GM18951 (cell line): ENCODE results near the gene ADAMTS14.
"Not testable (repeated sequence)": the region's sequence is repeated elsewhere in the genome, so short reads cannot be mapped to it uniquely, and the experiment has no call there.

Experiments
- POLR2A ChIP-seq: IDR thresholded peaks from 4 replicates; pipeline ENCODE4 v1.6.1; 2011; ENCODE audit warnings: mild to moderate bottlenecking; ENCODE audit not compliant: insufficient read length, insufficient read depth; ENCODE audit errors: extremely low read depth
- in situ Hi-C: fragments of 300-500 bp; cut with MboI; formaldehyde crosslinking; loops from one replicate; pipeline ENCODE4 v1.12.0; 2022; ENCODE audit warnings: low sequenced_read_pairs, mixed read lengths, inconsistent platforms; ENCODE audit not compliant: unreplicated experiment

ADAMTS14 gene

GRCh38 chr10:70753026-70753663, 80.8 kb downstream of the ADAMTS14 start:
- TF ChIP-seq POLR2A = no peak
- in situ Hi-C loops = no loop called here

DNA sequence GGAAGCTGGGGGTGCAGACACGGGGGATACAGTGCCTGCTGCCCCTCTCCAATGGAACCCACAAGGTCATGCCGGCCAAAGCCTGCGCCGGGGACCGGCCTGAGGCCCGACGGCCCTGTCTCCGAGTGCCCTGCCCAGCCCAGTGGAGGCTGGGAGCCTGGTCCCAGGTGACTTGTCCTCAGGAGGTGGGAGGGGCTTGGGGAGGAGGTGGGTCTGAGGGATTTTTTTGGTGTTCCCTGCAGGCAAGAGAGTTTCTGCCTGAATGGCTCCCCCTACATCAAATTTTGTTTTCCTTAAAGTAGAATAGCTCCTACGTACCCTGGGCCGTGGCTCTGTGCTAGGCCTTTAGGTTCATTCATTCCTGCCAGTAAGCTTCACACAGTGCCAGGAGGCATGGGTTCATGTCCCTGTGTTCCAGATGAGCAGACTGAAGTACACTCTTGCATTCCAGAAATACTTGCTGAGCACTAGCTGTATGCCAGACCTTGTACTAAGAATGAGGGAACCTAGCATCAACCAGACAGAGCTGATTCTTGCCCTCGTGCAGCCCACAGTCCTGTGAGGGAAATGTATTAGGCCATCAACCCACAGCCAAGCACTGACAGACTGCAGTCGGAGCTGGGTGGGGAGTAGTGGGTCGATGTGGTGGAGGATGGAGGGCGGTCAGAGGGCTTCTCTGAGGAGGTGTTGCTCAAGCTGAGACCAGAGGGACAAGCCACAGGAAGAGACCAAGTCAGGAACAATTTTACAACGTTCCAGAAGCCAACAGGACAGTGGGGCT, 81.7 kb downstream of the ADAMTS14 start:
- in situ Hi-C loops = no loop called here
- no peak for TF ChIP-seq POLR2A

- in situ Hi-C loops = no loop called here
- TF ChIP-seq POLR2A = no peak
Measured at GRCh38 chr10:70756700-70757360, 84.5 kb downstream of the ADAMTS14 start.

GRCh38 chr10:70757856-70758255, 85.5 kb downstream of the ADAMTS14 start:
- TF ChIP-seq POLR2A = no peak
- in situ Hi-C loops = no loop called here

GRCh38 chr10:70758757-70759514, 86.6 kb downstream of the ADAMTS14 start:
- TF ChIP-seq POLR2A = no peak
- in situ Hi-C loops = no loop called here

- in situ Hi-C loops = loop anchor here (5.0 kb wide), 1 partner anchor 207 kb away; no protein-coding TSS in a partner anchor
- TF ChIP-seq POLR2A = no peak
Measured at GRCh38 chr10:70759781-70760180, 87.5 kb downstream of the ADAMTS14 start.

GRCh38 chr10:70760271-70760787, 88.0 kb downstream of the ADAMTS14 start:
- in situ Hi-C loops = loop anchor here (5.0 kb wide), 1 partner anchor 208 kb away; no protein-coding TSS in a partner anchor
- no peak for TF ChIP-seq POLR2A

GRCh38 chr10:70761031-70761601, 88.8 kb downstream of the ADAMTS14 start:
- in situ Hi-C loops = loop anchor here (5.0 kb wide), 1 partner anchor 209 kb away; no protein-coding TSS in a partner anchor
- TF ChIP-seq POLR2A = no peak

DNA sequence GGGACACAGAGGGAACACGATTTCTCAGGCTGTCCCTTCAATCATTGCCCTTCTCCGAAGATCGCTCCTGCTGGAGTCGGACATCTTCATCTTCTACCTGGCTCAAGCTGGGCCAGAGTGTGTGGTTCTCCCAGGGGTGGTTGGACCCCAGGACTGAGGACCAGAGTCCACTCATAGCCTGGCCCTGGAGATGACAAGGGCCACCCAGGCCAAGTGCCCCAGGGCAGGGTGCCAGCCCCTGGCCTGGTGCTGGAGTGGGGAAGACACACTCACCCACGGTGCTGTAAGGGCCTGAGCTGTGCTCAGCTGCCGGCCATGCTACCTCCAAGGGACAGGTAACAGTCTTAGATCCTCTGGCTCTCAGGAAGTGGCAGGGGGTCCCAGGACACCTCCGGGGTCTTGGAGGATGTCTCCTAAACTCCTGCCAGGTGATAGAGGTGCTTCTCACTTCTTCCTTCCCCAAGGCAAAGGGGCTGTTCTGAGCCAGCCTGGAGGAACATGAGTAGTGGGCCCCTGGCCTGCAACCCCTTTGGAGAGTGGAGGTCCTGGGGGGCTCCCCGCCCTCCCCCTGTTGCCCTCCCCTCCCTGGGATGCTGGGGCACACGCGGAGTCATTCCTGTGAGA, 89.5 kb downstream of the ADAMTS14 start:
- in situ Hi-C loops = loop anchor here (5.0 kb wide), 1 partner anchor 210 kb away; no protein-coding TSS in a partner anchor
- TF ChIP-seq POLR2A = no peak

- in situ Hi-C loops = loop anchor here (5.0 kb wide), 1 partner anchor 210 kb away; no protein-coding TSS in a partner anchor
Measured at GRCh38 chr10:70762441-70763175, 90.3 kb downstream of the ADAMTS14 start.

DNA sequence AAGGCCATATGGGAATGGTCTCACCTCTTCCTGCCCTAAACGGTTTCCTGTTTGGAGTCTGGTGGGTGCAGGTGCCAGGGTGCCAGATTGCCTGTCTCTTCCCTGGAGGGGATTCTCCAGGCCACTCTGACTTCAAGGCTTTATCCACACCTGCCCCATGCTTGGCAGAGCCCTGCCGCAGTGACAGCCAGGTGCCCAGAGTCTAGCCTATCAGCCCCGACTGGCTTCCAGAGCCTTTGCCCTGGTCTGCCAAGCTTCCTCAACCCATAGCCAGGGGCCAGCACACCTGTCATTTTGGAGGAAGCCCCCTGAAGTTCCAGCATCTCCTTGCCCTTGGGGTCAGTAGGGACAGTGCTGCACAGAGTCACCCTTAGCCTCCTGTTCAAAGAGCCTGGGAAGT, 91.3 kb downstream of the ADAMTS14 start:
- no peak for TF ChIP-seq POLR2A
- in situ Hi-C loops = loop anchor here (5.0 kb wide), 1 partner anchor 211 kb away; no protein-coding TSS in a partner anchor

More at GRCh38 chr10:70762441-70763175, 90.3 kb downstream of the ADAMTS14 start:
- TF ChIP-seq POLR2A = no peak

DNA sequence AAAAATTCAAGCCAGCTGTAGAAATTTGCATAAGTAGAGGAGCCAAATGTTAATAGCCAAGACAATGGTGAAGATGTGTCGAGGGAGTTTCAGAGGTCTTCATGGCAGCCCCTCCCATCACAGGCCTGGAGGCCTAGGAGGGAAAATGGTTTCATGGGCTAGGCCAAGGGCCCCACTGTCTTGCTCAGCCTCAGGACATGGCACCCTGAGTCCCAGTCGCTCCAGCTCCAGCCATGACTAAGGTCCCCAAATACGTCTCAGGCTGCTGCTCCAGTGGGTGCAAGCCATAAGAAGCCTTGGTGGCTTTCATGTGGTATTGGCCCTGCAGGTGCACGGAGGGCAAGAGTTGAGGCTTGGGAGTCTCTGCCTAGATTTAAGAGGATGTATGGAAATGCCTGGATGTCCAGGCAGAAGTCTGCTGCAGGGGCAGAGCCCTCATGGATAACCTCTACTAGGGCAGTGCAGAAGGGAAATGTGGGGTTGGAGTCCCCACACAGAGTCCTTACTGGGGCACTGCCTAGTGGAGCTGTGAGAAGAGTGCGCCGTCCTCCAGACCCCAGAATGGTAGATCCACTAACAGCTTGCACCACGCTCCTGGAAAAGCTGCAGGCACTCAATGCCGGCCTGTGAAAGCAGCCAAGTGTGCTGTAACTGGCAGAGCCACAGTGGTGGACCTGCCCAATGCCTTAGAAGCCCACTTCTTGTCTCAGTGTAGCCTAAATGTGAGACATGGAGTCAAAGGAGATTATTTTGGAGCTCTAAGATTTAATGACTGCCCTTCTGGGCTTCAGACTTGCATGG, 93.7 kb downstream of the ADAMTS14 start:
- in situ Hi-C loops = no loop called here
- no peak for TF ChIP-seq POLR2A

DNA sequence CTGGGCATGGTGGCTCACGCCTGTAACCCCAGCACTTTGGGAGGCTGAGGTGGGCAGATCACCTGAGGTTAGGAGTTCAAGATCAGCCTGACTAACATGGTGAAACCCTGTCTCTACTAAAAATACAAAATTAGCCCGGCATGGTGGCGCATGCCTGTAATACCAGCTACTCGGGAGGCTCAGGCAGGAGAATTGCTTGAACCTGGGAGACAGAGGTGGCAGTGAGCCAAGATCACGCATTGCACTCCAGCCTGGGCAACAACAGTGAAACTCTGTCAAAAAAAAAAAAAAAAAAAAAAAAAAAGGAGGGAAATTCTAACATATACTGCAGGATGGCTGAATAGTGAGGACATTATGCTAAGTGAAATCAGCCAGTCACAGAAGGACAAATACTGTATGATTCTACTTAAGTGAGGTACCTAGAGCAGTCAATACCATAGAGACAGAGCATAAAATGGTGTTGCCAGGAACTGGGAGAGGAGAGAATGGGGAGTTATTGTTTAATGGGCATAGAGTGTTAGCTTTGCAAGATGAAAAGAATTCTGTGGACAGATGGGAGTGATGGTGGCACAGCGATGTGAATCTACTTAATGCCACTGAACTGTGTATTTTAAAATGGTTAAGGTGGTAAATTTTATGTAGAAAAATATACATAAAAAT, 95.8 kb downstream of the ADAMTS14 start:
- in situ Hi-C loops = not testable (repeated sequence)
